K562 (cell line): ENCODE measurements around the gene PCDHB7. TPM values are rescaled to one million over a fixed set of nuclear protein-coding genes. Genes with fewer than 3 reads are reported as not detected.
A peak's percentile ranks its signal among the peaks of the same experiment; 100 is the strongest.

Source experiments
- ATAC-seq: fragments of 200-7000 bp; cut with Tn5 transposase; 3 replicates; pipeline ENCODE4 v1.9.1; 2020; ENCODE audit warnings: moderate library complexity
- BruUV-seq: library from RNA; stranded (reverse); fragments of 400-500 nt; replicated peaks from 2 replicates; lab custom pipeline; 2021; lab: Mats Ljungman, UMichigan
- CTCF ChIA-PET: fragments of 300-600 bp; formaldehyde crosslinking; extraction: SDS; loops from one replicate; lab custom pipeline; 2021; ENCODE audit warnings: low intra/inter-chr PET ratio; lab: Yijun Ruan, JAX
- POLR2A ChIA-PET: fragments of 300-600, 350-650 bp; sonication (Branson Sonifier 250); formaldehyde crosslinking; extraction: SDS; loops from one replicate; lab custom pipeline; 2021; ENCODE audit warnings: antibody characterized with exemption, inconsistent platforms; lab: Yijun Ruan, JAX
- DNase-seq, 4 experiments: peaks; one replicate each; pipeline versions ENCODE4 v3.0.0 to v3.0.0-alpha.2; 2011 to 2018; ENCODE audit warnings: low spot score in 3 of 4, mixed read lengths in 3 of 4; ENCODE audit errors: extremely low read depth in 1 of 4
- FAIRE-seq: peaks from 2 replicates; lab custom pipeline; 2011; peaks lifted over from hg19 to GRCh38; lab: Jason Lieb, UNC
- H2AFZ ChIP-seq: 2 replicates; pipeline ENCODE4 v1.6.0; 2011; ENCODE audit warnings: low read depth, low read length, control low read depth, inconsistent platforms
- H3K27ac ChIP-seq: fragments of 200-600 bp; 3 replicates; pipeline ENCODE4 v1.8.0; 2011; ENCODE audit warnings: low read depth, mild to moderate bottlenecking, control low read depth, inconsistent platforms, low read length, moderate library complexity, mixed read lengths; ENCODE audit errors: extremely low read depth
- H3K27me3 ChIP-seq, 2 experiments: fragments of 300-600 bp in 1 of 2; 2 replicates in 1 of 2; 3 replicates in 1 of 2; pipeline versions ENCODE4 v1.6.0 to v1.8.0; 2011; ENCODE audit warnings: inconsistent platforms in 2 of 2, low read length in 2 of 2, mild to moderate bottlenecking in 1 of 2, mixed read lengths in 1 of 2, moderate library complexity in 1 of 2; ENCODE audit not compliant: control insufficient read depth in 2 of 2, insufficient read depth in 2 of 2
- H3K36me3 ChIP-seq: fragments of 300-600 bp; 3 replicates; pipeline ENCODE4 v1.8.0; 2011; ENCODE audit warnings: mild to moderate bottlenecking, low read length, inconsistent platforms; ENCODE audit not compliant: control insufficient read depth, insufficient read depth
- H3K4me1 ChIP-seq, 2 experiments: fragments of 200-600 bp in 1 of 2; replicated peaks in 1 of 2; 2 replicates in 1 of 2; 3 replicates in 1 of 2; pipeline versions ENCODE4 v1.5.1 to v1.8.0; 2011; ENCODE audit warnings: inconsistent platforms in 2 of 2, low read length in 2 of 2, mild to moderate bottlenecking in 1 of 2, mixed read lengths in 1 of 2, moderate library complexity in 1 of 2; ENCODE audit not compliant: control insufficient read depth in 2 of 2, insufficient read depth in 2 of 2
- H3K4me2 ChIP-seq: 2 replicates; pipeline ENCODE4 v1.6.1; 2011; ENCODE audit warnings: low read length, control low read depth, inconsistent platforms, mixed read lengths; ENCODE audit not compliant: insufficient read depth
- H3K4me3 ChIP-seq: fragments of 200-600 bp; sonication (generic), shearing (Covaris generic); 2 replicates; pipeline ENCODE4 v1.5.1; 2016; ENCODE audit warnings: control low read depth, inconsistent platforms
- H3K79me2 ChIP-seq: fragments of 200-600 bp; 3 replicates; pipeline ENCODE4 v1.8.0; 2011; ENCODE audit warnings: low read length, inconsistent platforms; ENCODE audit not compliant: control insufficient read depth, insufficient read depth
- H3K9ac ChIP-seq, 2 experiments: 2 replicates each; pipeline versions ENCODE4 v1.6.0 to v1.6.1; 2011; ENCODE audit warnings: low read depth in 2 of 2, low read length in 2 of 2, control low read depth in 1 of 2, inconsistent platforms in 1 of 2, mild to moderate bottlenecking in 1 of 2, mixed read lengths in 1 of 2; ENCODE audit not compliant: insufficient read depth in 1 of 2
- H3K9me1 ChIP-seq: one replicate; pipeline ENCODE4 v1.6.0; 2011; ENCODE audit warnings: inconsistent platforms, mild to moderate bottlenecking, low read length, moderate library complexity; ENCODE audit not compliant: control insufficient read depth, insufficient read depth
- H3K9me3 ChIP-seq: replicated peaks from 2 replicates; pipeline ENCODE4 v1.5.1; 2011; ENCODE audit warnings: low read depth, low read length, inconsistent platforms; ENCODE audit not compliant: control insufficient read depth, insufficient read depth
- H4K20me1 ChIP-seq: replicated peaks from 2 replicates; pipeline ENCODE4 v1.6.1; 2011; ENCODE audit warnings: low read length, inconsistent platforms, mixed read lengths; ENCODE audit not compliant: control insufficient read depth, insufficient read depth
- ZFP1 ChIP-seq: fragments of 450-650 bp; formaldehyde crosslinking; IDR thresholded peaks from 2 replicates; pipeline ENCODE4 v1.4.0; 2020; ENCODE audit warnings: mild to moderate bottlenecking, mixed read lengths
- ZNF407 ChIP-seq: fragments of 450-650 bp; IDR thresholded peaks from 2 replicates; pipeline ENCODE4 v1.6.1; 2016; ENCODE audit warnings: low read depth
- WGBS: fragments of 100-300 bp; shearing (Covaris generic); methylation state at CpG from one replicate; pipeline ENCODE4 v1.1.6; 2016; ENCODE audit warnings: low coverage, mixed read lengths; ENCODE audit not compliant: insufficient coverage; ENCODE audit errors: missing lambda C conversion rate; 5-methylcytosine and 5-hydroxymethylcytosine counted together
- in situ Hi-C: fragments of 300-500 bp; cut with MboI; formaldehyde crosslinking; loops from 4 replicates; pipeline ENCODE4 v1.15.0; 2018; ENCODE audit warnings: inconsistent platforms, mixed read lengths
- intact Hi-C: fragments of 100-400 bp; cut with micrococcal nuclease; formaldehyde crosslinking; loops from 2 replicates; pipeline ENCODE4 v1.14.2; 2022
- polyA plus RNA-seq, 8 experiments: library from polyadenylated mRNA; depleted of rRNA in 4 of 8; stranded (reverse) in 5 of 8; unstranded in 3 of 8; fragments of >200 nt; fragmentation: Nextera tagmentation in 2 of 8; fragmentation: Illumina TruSeq in 1 of 8; extraction: Ambion mirVana in 2 of 8; extraction: Trizol in 1 of 8; gene quantifications; 2 replicates each; pipeline versions ENCODE4 v1.2.1 to v1.2.3, GENCODE V29; 2011 to 2014; ENCODE audit warnings: inconsistent platforms in 1 of 8, missing spikeins in 1 of 8
- total RNA-seq, 7 experiments: library from RNA; depleted of rRNA in 6 of 7; stranded (reverse); fragments of >200 nt in 6 of 7; fragmentation: Illumina TruSeq in 2 of 7; extraction: Trizol in 2 of 7; gene quantifications; 2 replicates each; pipeline versions ENCODE4 v1.2.1 to v1.2.3, GENCODE V29; 2011 to 2021; ENCODE audit warnings: low replicate concordance in 1 of 7

Gene PCDHB7
- total and polyA plus RNA-seq, 9 of the 15 experiments (the other 6 are each of a cell fraction or from before 2014, with no cell fraction given), result not detected

GRCh38 chr5:141196363-141196762 lies 23.9 kb downstream of the PCDHB7 start:
- no peaks in the 10 kb centered on the region for H3K9me3 ChIP-seq
- FAIRE-seq, result no peak
- intact Hi-C loops (no loop called here), in situ Hi-C loops (no loop called here)
- TF ChIP-seq ZNF407 (no peak), ZFP1 (CRISPR knock-in tag) (peak; percentile 73; the same call in 1 of the 2 replicates)
- H3K79me2 ChIP-seq, result no peaks in the 10 kb centered on the region
- no peaks in the 10 kb centered on the region for H3K9me1 ChIP-seq
- no peak overlapping the region for H3K4me2 ChIP-seq
- H2AFZ ChIP-seq, result no peak overlapping the region
- no peak overlapping the region for H3K4me3 ChIP-seq
- ATAC-seq, result no peak
- no peak overlapping the region for H3K27ac ChIP-seq
- no TSS peak for BruUV-seq
- ChIA-PET CTCF (no interaction called here), POLR2A (interaction anchor here (0.6 to 1.0 kb wide), 2 partner anchors 47 to 65 kb away, joined by 3 read pairs; no protein-coding TSS in a partner anchor)
- H3K9ac ChIP-seq, result no peak overlapping the region
- no peaks in the 10 kb centered on the region for H3K27me3 ChIP-seq
- no peaks in the 10 kb centered on the region for H3K4me1 ChIP-seq
- DNase-seq, result no peak
- WGBS, result 0% methylated on average over 3 of the region's 3 CpGs
- no peaks in the 10 kb centered on the region for H3K36me3 ChIP-seq
- no peaks in the 10 kb centered on the region for H4K20me1 ChIP-seq
